ENCODE data around the gene IMP4. TPM values are rescaled to one million over a fixed set of nuclear protein-coding genes. Genes with fewer than 3 reads are reported as not detected.

Gene IMP4
- total and polyA plus RNA-seq, 2 of the 4 experiments (the other 2 are of a cell fraction), result 154 to 169 TPM

- H3K18ac ChIP-seq (ENCODE audit: low read depth, low read length), result no peak overlapping the region
- DNase-seq (no peak), ATAC-seq (ENCODE audit: low read depth) (no peak)
- H3K4me1 ChIP-seq (ENCODE audit: control insufficient read depth, insufficient read depth, low read length), result no peaks in the 10 kb centered on the region
- no peak overlapping the region for H3K9ac ChIP-seq (ENCODE audit: low read depth, low read length)
- ChIA-PET POLR2A (ENCODE audit: unreplicated experiment) (no interaction called here), CTCF (no interaction called here)
- H3K23ac ChIP-seq (ENCODE audit: low read depth, low read length), result no peak overlapping the region
- H3K4me2 ChIP-seq (ENCODE audit: low read depth, low read length), result no peak overlapping the region
- no peak overlapping the region for H2AK5ac ChIP-seq (ENCODE audit: low read depth, low read length)
- no peak overlapping the region for H2AK9ac ChIP-seq (replicated peaks; ENCODE audit: low read depth, low read length, poor library complexity)
- no peak overlapping the region for H3K4ac ChIP-seq (ENCODE audit: low read depth, low read length)
- H3K56ac ChIP-seq (ENCODE audit: extremely low read depth, insufficient read depth, low read length), result no peak overlapping the region
- intact Hi-C loops (cut with micrococcal nuclease), result no loop called here
- H3K4me3 ChIP-seq (ENCODE audit: insufficient read depth, low read depth, low read length), result no peak overlapping the region
- dilution Hi-C loops (cut with HindIII; ENCODE audit: low sequenced_read_pairs, unreplicated experiment), result no loop called here
- H2BK5ac ChIP-seq (ENCODE audit: low read depth, low read length, poor library complexity, severe bottlenecking), result no peak overlapping the region
- no peak overlapping the region for H2BK120ac ChIP-seq (ENCODE audit: low read depth, low read length)
- in situ Hi-C loops (cut with MboI; ENCODE audit: low sequenced_read_pairs), result no loop called here
- no peak overlapping the region for H2AFZ ChIP-seq (replicated peaks; ENCODE audit: low read length, poor library complexity)
- H4K5ac ChIP-seq (ENCODE audit: low read depth, low read length), result no peak overlapping the region
- no peak overlapping the region for H4K91ac ChIP-seq (ENCODE audit: insufficient read depth, low read depth, low read length)
- no peak overlapping the region for H3K14ac ChIP-seq (replicated peaks; ENCODE audit: low read depth, low read length)
- no peaks in the 10 kb centered on the region; the same call in 1 of the 2 replicates for H3K27me3 ChIP-seq (ENCODE audit: control insufficient read depth, insufficient read depth, low read length)
- no peak overlapping the region for H2BK15ac ChIP-seq (ENCODE audit: low read depth, low read length)
- H3K9me1 ChIP-seq (ENCODE audit: insufficient read depth, low read length), result no peaks in the 10 kb centered on the region
- H4K8ac ChIP-seq (ENCODE audit: low read depth in 2 of 2, low read length in 2 of 2), result no peak overlapping the region
- H3K27ac ChIP-seq (ENCODE audit: insufficient read depth, low read length), result no peak overlapping the region
- no peaks in the 10 kb centered on the region for H3K79me1 ChIP-seq (ENCODE audit: low read depth in 1 of 2, low read length in 2 of 2)
- H4K20me1 ChIP-seq (ENCODE audit: insufficient read depth, low read length), result no peaks in the 10 kb centered on the region
- H3K36me3 ChIP-seq (ENCODE audit: control insufficient read depth, insufficient read depth, low read length), result no peaks in the 10 kb centered on the region
- H2BK20ac ChIP-seq (ENCODE audit: low read depth, low read length), result no peak overlapping the region
- no peaks in the 10 kb centered on the region for H3K9me3 ChIP-seq (ENCODE audit: control insufficient read depth, insufficient read depth, low read length)
- TF ChIP-seq RAD21 (IDR thresholded peaks at IDR 0.05; ENCODE audit: low read length), result no peak
- BruUV-seq (replicated peaks), result no TSS peak
Observed at GRCh38 chr2:130303169-130303568, 39.5 kb upstream of the IMP4 start.
